GM21528 (cell line): Measurements from ENCODE around the gene PGBD5.

Source experiments
- ATAC-seq: cut with Tn5 transposase; IDR thresholded peaks from one replicate; pipeline ENCODE4 v1.9.1; 2021; ENCODE audit warnings: mild to moderate bottlenecking, moderate library complexity; ENCODE audit not compliant: unreplicated experiment, low FRiP score

Gene PGBD5

GRCh38 chr1:230330157-230330556 lies 96.0 kb downstream of the PGBD5 start:
- no peak for ATAC-seq

GRCh38 chr1:230328342-230329015 lies 97.7 kb downstream of the PGBD5 start:
- no peak for ATAC-seq

DNA sequence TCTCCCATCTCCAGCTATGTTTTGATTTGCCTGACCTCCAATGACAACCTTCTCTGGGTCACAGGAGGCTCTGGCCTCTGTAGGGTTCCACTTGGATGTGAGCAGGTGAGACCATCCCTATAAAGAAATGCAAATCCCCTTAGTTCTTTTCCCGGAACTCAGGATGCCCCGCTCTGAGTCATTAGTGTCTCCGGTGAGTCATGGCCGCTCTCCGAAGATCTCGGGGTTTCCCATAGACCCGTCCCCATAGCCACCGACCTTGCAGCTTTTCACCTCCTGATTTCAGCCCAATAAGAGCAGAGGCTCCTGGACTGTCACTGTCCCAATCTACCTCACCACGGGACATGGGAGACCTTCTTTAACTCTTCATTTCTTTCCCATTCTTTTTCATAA lies 98.2 kb downstream of the PGBD5 start:
- ATAC-seq = no peak

- no peak for ATAC-seq
Observed at GRCh38 chr1:230326971-230327891, 98.9 kb downstream of the PGBD5 start.

- no peak for ATAC-seq
Observed at GRCh38 chr1:230323686-230324085, 102.4 kb downstream of the PGBD5 start.

DNA sequence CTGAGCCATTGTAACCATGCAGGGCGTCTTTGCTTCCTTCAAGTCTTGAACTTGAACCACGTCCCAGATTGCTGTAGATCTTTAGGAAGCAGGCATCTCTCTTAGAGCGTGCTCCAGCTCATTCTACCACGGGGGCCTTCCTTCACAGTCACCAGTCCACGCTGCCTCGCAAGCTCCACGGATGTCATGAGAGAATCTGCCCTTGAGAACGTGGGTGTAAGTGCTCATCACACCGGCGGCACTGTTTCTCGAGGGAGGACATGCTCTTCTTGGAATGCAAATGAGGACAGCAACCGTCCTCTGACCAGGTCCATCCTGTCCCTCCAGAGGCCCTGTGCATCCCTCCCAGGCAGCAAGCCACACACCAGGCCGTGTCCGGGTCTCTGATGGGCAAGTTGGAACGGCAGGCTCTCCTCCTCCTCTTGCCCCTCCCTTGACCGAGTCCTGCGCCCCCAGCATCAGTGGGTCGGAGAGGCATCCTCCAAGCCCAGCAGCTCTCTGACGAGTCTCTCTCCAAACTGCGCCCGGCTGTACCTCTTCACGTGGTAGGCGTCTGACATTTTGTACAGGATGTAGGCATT lies 103.1 kb downstream of the PGBD5 start:
- ATAC-seq = no peak

GRCh38 chr1:230322421-230322756 lies 103.7 kb downstream of the PGBD5 start:
- ATAC-seq = no peak

- no peak for ATAC-seq
Observed at GRCh38 chr1:230321741-230322420, 104.3 kb downstream of the PGBD5 start.

- ATAC-seq = no peak
Observed at GRCh38 chr1:230321341-230321740, 104.8 kb downstream of the PGBD5 start.

- no peak for ATAC-seq
Observed at GRCh38 chr1:230320804-230321203, 105.3 kb downstream of the PGBD5 start.

- no peak for ATAC-seq
Observed at GRCh38 chr1:230319014-230319747, 107.0 kb downstream of the PGBD5 start.

- no peak for ATAC-seq
Observed at GRCh38 chr1:230317823-230318819, 108.0 kb downstream of the PGBD5 start.

- ATAC-seq = no peak
Observed at GRCh38 chr1:230316864-230317745, 109.0 kb downstream of the PGBD5 start.

DNA sequence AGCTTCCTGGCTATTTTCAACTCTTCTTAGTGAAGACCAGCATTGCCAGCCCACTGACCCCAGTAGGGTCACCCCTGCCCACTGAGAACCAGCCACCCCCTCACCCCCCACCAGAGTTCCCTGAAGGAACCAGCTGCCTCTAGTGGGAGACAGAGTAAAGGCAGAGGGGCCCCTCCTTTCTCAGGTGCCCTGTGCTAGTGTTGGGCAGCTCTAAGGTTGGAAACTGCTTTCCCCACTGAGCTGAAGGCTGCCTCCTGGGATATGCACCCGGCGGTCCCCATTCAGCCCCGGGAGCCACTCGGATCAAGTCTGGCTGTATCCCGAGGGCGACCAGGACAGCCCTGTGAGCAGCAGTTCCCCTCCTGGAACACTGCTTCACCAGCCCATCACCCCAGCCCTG lies 111.0 kb downstream of the PGBD5 start:
- ATAC-seq = no peak

DNA sequence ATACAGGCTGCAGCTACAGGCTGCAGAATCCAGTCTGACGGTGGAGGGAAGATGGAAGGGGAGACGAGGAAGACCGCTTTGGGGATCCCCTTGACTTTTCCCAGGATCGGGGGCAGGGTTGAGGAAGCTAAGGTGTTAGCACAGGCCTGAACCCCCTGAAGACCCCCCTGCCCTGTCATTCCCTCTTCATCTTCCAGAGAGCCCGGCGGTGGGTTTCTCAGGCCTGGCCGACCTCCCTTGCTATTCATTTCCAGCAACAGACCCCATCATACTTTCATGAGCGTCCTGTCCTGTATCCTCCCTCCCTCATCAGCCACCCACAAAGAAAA lies 112.0 kb downstream of the PGBD5 start:
- ATAC-seq = no peak

DNA sequence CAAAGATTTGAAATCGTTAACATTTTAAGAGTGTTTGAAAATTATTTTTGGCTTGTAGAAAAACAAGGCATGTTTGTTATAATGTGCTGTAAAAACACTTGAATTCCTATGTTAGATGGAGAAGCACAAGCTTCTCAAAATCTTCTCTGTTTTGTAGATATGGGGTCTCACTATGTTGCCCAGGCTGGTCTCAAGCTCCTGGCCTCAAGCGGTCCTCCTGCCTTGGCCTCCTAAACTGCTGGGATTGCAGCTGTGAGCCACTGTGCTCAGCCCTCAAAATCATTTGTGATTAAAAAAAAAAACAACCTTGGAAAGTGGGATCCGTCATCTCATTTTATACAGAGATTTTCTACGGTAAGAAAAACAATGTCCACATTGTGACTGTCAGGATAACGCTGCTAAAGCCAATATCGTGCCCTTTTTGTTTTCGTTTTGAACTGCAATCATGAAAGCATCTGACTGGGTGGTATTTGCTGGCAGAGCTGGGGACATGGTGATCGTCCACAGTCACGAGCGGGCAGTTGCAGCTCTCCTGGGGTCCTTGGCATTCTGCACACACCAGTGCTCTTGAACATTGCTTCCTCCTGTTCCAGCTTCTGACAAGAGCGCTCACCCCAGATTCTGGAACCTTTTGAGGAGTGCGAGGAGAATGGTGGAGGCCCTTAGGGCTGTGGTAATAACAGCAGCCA lies 112.5 kb downstream of the PGBD5 start:
- no peak for ATAC-seq

- no peak for ATAC-seq
Observed at GRCh38 chr1:230312676-230313075, 113.5 kb downstream of the PGBD5 start.
